HS-5 (cell line): ENCODE results near the gene B4GALNT4.
"Not testable (repeated sequence)": the region's sequence is repeated elsewhere in the genome, so short reads cannot be mapped to it uniquely, and the experiment has no call there.

Experiments used
- DNase-seq: peaks from one replicate; pipeline ENCODE4 v3.0.0-alpha.2; 2012; ENCODE audit warnings: low read depth

The B4GALNT4 gene

DNA sequence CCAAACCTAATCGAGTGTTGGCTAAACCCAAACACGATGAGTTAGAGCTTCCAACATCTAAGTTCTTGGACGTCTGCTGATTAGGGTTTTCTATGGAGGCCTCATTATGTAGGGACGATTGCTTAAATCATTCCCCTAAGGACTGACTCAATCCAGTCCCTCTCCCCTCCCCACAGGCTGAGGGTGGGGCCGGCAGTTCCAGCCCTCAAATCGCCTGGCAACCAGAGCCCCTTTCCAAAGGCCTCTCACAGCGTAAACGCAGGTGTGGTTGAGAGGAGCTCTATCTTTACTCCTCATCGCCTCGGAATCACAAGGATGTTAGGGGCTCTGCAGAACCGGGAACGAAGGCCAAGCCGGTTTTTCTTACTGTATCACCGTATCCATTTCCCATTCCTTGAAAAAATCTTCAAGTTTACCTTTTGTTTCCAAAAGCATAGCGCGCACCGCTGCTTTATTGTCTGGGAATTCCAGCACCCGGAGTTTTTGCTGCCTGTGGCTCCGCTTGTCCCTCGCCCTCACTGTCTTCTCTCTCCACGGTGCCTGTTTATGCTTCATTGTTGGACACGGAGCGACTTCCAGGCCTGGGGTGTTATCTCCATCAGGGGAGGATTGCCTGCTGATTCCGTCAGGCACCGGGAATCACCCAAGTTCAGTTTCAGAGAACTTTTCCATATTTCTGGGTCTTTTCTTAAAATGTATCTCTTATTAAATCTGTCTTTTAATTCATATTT lies 34.9 kb upstream of the B4GALNT4 start:
- no peak for DNase-seq

DNA sequence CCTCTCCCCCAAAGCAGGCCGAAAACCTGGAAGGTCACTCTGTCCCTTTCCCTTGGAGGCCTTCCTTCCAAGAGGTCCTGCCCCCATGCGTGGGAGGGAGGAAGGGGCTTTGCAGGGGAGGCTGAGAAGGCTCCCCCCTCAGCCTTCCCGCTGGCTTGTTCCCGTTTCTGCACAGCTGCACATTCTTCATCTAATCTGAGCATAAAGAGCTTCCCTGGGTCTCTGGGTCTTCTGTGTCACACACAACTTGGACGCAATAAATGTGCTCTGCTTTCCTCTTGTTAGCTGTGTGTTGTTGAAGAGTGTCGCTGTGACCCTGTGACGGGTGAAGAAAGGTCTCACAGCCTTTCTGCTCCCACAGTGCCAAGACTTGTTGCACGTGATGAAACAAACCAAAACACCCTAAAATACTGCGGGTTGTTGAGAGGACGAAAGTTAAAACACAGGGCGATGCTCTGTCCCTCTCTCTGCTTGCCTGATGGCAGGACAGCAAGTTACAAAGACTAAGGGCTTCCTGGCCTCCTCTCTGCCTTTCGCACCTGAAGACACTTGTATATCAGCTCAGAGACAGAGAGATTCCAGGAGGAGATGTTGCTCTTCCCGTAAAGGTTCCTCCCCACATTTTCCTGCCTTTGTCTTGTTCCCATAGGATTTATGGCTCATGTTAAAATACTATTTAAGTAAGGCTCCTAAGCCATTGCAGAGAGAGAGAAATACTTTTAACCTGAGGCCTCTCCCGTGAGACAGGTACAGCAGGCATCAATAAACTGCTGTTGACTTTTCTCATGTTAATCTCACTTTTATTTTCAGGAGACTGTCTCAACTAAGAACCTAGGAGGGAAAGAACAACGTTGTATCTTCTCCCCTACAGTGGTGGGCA lies 33.3 kb upstream of the B4GALNT4 start:
- no peak for DNase-seq

DNA sequence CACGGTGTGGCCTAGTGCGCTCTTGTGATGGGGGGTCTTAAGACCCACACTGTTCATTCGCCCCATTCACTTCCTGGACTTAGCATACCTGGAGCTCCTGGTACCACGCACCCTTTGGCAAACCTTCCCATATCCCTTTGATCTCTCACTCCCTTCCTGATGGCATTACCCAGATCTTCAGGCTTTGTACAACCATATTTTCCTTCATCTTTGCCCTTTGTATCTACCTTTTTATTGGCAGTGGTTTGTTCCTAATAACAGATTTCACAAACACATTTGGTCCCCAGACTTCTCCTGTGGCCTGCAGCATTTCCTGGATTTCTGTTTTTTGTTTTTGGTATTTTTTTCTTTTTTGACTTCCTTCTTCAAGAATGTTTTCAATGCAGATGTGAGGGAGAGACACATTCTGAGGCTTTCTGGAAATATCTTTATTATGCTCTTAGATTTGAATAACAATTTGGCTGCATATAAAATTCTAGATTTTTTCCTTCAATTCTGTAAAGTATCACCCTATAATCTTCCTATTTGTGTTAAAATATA lies 32.6 kb upstream of the B4GALNT4 start:
- DNase-seq = no peak

DNA sequence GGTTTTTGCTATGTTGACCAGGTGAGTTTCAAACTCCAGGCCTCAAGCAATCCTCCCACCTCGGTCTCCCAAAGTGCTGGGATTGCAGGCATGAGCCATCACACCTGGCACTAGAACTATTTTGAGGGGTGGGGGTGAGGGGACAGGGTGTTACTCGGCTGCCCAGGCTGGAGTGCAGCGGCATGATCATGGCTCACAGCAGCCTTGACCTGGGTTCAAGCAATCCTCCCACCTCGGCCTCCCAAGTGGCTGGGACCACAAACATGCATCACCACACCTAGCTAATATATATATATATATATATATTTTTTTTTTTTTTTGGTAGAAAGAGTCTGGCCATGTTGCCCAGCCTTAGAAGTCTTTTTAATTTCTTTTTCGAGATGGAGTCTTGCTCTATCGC lies 31.6 kb upstream of the B4GALNT4 start:
- no peak for DNase-seq

DNA sequence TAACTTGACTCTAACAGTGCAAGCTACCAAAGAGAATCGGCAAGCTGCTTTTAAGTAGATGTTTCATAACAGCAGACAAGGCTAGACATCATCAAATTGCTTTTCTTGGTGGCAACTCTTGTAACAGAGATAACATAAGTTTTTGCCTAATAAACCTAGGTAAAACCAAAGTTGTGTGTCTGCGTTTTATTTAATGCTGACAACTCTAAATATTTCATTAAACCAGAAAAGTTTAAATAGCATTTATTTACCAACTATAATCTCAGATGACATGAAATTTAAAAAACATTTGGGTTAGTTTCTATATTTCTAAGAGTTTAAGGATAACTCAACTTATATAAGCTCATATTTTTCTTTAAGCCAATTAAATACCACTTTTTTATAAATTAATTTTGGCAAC lies 29.3 kb upstream of the B4GALNT4 start:
- DNase-seq = no peak

DNA sequence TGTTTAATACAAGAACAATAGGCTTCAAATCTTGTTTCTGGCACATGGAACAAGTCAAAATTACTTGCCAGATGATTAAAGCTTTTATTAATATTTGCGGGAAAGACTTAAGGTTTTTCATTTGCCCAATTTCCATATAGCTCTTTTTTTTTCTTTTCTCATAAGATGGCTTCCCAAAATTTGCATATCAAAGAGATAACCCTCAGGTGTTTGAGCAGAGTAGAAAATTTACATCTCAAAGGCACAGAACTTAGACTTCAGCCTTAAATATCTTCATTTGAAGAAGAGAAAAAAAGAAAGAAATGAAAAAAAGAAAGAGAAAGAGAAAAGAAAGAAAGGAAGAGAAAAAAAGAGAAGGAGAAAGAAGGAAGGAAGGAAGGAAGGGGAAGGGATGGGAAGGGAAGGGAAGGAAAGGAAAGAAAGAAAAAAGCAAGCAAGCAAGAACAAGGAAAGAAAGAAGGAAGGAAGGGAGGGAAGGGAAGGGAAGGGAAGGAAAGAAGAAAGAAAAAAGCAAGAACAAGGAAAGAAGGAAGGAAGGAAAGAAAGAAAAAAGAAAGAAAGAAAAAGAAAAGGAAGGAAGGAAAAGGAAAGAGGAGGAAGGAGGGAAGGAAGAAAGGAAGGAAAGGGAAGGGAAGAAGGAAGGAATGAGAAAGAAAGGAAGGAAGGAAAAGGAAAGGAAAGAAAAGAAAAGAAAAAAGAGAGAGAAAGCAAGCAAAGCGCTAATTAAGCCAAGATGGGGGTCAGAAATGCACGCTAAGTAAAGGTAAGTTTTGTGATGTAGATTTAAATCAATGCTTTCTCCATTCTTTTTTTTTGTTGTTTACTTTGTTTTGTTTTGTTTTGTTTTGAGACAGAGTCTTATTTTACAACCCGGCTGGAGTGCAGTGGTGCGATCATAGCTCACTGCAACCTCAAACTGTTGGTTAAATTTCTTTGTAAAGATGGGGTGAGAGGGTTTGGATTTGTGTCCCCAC lies 28.5 kb upstream of the B4GALNT4 start:
- DNase-seq = no peak

DNA sequence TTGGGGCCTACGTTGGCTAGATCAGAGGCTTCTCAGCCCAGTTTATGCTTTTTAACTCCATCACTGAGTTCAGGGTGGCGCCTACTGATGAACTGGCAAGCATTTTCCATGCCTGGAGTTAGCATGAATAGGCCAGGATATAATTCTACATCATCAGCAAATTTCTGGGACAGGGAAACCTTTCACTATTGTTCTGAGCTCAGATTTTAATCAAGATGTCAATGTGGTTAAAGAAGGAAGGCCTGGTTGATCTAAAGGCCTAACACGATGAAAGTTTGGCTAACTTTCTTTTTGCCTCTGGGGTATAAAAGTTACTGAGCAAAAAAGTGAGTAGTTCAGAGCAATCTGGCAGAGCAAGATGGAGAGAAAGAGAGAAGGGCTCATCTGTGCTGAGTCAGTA lies 27.0 kb upstream of the B4GALNT4 start:
- no peak for DNase-seq

DNA sequence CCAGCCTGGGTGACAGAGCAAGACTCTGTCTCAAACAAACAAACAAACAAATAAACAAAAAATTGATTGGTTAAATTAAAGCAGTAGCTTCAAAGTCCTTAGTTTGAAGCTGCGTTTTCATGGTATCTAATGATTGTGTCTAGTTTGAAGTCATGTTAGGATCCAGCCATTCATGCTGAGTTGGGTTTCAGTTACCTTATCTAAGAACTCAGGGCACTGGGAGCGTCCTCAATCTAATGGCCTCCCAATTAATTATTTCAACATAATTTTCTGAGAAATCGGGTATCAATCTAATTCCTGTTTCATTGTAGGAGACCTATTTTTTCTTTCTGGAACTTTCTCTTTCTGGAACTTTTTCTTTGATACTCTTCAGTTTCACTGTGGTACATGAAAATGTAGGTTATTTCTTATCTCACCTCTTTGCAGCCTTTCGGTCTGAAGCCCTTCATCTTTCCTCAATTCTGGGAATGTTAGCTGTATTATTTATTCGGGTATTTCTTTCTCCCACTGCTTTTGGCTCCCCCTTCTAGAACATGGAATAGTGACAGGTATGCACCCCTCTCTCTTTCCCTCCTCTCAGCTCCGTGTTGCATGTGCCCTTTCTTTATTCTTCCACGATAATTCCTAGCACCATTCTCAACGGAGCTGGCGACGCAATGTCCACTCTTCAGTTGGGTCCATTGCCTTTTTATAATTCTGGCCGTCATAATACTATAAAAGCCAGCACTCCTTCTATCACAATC lies 24.3 kb upstream of the B4GALNT4 start:
- no peak for DNase-seq

DNA sequence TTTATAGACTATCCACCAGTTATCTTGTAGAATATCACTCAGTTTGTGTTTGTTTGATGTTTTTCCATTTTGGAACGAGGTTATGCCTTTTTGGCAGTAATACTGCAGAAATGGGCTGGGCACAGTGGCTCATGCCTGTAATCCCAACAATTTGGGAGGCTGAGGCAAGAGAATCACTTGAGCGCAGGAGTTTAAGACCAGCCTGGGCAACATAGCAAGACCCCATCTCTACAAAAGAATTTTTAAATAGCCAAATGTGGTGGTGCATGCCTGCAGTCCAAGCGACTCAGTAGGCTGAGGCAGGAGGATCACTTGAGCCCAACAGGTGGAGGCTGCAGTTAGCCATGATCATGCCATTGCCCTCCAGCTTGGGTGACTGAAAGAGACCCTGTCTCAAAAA lies 22.8 kb upstream of the B4GALNT4 start:
- no peak for DNase-seq

DNA sequence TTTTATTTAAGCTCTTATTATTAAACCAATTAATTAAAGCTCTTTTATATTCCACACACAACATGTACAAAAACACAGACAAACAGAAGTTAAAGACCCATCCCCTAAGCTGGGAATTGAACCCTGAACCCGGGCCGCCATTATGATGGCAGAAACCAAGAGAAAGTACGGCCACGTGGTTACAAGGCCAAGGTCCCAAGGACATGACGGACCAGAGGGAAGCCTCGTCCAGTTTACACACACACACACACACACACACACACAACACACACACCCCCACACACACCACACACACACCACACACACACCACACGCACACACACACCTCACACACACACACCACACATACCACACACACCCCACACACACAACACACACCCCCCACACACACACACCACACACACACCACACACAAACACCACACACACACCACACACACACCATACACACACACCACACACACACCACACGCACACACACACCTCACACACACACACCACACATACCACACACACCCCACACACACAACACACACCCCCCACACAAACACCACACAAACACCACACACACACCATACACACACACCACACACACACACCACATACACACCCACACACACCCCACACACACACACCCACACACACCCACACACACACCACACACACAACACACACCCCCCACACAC lies 19.9 kb upstream of the B4GALNT4 start:
- not testable (repeated sequence) for DNase-seq

DNA sequence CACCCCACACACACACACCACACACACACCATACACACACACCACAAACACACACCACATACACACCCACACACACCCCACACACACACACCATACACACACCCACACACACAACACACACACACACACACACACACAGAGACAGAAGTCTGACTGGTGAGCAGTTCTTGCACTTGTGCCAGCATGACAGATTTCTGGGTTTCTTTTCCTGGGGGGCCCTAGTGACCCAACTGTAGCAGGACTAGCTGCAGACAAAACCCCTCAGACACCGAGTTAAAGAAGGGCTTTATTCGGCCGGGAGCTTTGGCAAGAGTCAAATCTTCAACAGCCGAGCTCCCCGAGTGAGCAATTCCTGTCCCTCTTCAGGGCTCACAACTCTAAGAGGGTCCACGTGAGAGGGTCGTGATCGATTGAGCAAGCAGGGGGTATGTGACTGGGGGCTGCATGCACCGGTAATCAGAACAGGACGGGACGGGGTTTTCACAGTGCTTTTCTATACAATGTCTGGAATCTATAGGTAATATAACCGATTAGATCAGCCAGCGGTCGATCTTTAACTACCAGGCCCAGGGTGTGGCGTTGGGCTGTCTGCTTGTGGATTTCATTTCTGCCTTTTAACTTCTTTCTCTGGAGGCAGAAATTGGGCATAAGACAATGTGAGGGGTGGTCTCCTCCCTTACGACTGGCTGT lies 19.1 kb upstream of the B4GALNT4 start:
- DNase-seq = not testable (repeated sequence)

DNA sequence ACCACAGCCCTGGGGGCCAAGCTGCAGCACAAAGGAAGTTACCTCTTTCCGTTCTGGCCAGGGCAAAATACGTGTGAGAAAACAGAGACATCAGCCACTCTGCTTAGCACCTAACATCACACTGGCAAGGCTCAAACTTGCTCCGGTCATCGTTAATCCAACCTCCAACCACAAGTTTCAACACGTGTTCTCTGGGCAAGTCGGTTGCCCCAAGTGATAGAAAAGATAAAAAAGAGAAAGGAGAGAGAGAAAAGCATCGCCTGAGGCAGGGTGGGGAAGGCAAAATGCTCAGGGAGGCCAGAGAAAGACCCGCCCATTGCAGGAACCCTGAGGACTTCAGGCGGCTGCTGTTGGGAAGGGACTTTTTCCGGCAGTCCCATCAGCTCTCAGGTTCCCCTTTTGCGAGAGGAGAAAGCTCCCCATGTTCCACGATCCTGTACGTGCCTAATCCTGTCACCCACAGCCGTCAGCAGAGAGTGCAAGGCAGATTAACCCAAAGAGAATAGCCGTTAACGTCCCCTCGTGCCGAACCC lies 18.5 kb upstream of the B4GALNT4 start:
- no peak for DNase-seq

DNA sequence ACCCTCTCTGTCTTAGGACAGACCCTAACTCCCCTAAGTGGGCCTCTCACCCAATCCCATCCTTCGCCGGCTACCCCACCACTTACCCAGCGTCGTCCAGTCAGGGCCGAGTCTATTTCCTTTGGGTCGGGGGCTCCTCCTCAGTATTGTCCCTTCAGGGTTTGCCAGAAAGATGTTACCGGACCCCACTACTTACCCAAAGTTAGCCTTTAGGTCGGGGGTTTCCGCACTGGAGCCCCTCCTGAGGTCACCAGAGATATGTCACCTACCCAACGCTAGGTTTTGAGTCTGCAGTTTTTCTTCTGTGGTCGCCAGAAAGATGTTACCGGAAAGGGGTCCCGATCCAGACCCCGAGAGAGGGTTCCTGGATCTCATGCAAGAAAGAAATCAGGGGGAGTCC lies 17.9 kb upstream of the B4GALNT4 start:
- DNase-seq = no peak

DNA sequence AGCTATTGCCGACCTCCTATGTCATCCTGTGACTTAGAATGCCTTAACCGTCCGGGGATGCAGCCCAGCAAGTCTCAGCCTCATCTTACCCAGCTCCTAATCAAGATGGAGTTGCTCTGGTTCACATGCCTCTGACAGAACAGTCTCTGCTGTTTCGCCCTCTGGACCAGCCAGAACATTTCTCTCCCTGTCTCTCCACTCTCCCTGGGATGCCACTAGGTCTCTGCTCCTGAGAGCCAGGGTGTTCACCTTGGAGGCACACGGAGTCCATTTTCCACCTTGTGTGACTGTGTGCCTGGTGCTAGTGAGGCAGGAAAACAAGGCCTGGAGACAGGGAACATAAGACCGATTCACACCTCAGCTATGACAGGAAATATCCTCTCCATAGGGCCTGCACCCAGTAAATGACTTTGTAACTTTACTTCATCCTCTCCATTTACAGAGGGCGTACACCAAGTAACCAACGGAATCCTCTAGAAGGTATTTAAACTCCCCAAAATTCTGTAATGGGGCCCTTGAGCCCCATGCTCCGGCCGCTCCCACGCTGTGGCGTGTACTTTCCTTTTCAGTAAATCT lies 16.8 kb upstream of the B4GALNT4 start:
- no peak for DNase-seq

DNA sequence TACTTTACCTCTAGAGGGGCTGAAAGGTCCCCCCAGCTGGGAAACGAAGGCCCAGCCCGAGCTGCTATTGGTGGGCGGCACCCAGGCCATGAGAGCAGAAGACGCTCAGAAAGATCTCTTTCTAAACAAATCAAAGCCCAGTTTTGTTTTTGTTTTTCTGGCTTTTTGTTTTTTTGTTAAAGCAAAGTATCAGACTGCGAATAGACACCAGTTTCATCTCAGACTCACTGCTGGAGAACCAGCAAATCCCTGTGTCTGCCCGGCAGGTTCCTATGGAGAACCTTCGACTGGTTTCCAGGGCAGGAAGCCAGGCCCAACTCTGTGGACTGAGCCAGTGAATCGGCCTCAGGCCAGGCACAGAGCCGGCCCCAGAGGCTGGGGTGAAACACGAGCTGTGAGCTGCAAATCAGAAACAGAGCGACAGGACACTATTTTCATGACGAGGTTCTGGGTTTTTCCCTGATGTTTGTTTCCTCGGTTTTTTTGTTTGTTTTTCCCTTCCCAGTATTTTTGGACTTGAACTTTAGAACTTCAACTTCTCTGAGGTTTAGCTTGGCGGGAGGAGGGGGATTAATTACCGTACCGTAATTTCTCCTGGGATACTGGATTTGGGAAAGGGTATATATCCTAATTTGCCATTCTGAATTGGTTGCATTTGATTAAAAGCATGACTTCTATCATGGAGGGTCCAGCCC lies 16.0 kb upstream of the B4GALNT4 start:
- no peak for DNase-seq

DNA sequence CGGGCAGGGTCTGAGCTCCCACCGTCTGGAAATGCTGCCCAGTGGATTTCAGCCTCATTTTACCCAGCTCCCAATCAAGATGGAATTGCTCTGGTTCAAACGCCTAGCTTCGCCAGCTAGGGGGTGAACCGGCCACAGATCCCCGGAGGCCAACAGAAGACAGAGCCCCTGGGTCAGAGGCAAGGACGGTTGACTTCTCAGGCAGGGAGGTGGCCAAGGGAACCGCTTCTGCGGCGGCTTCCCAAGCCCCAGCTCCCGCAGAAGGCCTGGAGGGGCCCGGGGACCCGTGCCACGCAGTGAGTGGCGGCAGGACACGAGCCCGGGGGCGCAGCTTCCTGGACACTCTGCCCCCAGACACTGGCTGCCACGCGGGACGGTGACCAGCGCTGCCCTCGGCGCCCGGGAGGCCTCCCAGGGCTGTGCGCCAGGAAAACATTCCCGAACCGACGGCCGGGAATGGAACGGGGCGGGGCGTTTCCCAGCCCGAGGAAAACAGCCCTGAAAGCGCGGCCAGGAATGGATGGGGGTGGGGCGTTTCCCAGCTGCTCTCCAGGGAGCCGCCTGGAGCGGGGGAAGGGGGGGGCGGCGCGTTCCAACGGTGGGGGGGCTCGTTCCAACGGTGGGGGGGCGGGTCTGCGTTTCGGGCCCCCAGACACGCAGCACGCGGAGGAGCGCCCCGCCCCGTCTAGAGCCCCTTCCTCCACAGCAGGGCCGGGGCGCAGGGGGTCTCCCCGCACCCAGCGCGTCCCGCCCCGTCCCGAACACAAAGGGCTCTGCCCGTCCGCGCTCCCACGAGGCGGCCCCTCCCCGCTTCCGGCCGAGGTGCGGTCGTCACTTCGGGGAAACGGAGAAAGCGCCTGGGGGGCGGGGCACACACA lies 13.5 kb upstream of the B4GALNT4 start:
- peak; percentile 68 for DNase-seq

DNA sequence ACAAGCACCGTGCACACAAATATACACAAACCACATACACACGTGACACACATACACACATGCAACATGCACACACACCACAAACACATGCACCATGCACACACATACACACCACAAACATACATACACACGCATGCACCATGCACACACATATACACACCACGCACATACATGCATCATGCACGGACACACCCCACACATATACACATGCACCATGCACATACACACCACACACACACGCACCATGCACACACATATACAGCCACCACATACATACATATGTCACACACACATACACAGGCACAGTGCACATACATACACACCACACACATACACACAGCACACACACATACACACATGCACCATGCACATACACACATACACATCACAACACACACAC lies 12.7 kb upstream of the B4GALNT4 start:
- DNase-seq = no peak

DNA sequence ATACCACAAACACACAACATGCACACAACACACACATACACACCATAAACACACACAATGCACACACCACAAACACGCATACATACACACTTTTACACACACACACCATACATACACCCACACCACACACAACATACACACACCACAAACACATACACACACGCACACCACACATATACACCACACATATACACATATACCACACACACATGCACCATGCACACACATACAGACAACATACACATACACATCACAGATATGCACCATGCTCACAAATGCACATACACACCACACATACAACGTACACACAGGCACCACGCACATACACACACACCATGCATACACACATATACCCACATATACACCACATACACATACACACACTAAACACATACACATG lies 11.7 kb upstream of the B4GALNT4 start:
- DNase-seq = no peak
